Psoas muscle (tissue), 8 donors: ENCODE data around the gene EPS8L3. TPM values are rescaled to one million over a fixed set of nuclear protein-coding genes. Genes with fewer than 3 reads are reported as not detected.

Experiments
- ATAC-seq, 4 donors: fragments of 200-7000 bp; cut with Tn5 transposase; one replicate each; pipeline ENCODE4 v1.9.1; 2020; ENCODE audit warnings: moderate library complexity in 3 of 4, mild to moderate bottlenecking in 2 of 4
- DNase-seq, 2 donors: peaks; one replicate each; pipeline ENCODE4 v3.0.0-alpha.2; 2020
- H3K27ac ChIP-seq: fragments of 200-600 bp; one replicate; pipeline ENCODE4 v1.8.0; 2022
- H3K27me3 ChIP-seq, 3 donors: fragments of 200-600 bp in 1 of 3; one replicate each; pipeline versions ENCODE4 v1.6.1 to v1.8.0; 2013 to 2022; ENCODE audit warnings: low read length in 2 of 3, mild to moderate bottlenecking in 2 of 3, moderate library complexity in 1 of 3; ENCODE audit not compliant: insufficient read depth in 3 of 3
- H3K36me3 ChIP-seq, 2 donors: fragments of 200-600 bp in 1 of 2; one replicate each; pipeline versions ENCODE4 v1.6.1 to v1.8.0; 2013 to 2022; ENCODE audit warnings: low read depth in 1 of 2, mild to moderate bottlenecking in 1 of 2, moderate library complexity in 1 of 2; ENCODE audit not compliant: insufficient read depth in 1 of 2
- H3K4me1 ChIP-seq: fragments of 200-600 bp; one replicate; pipeline ENCODE4 v1.8.0; 2022
- H3K4me3 ChIP-seq: fragments of 200-600 bp; one replicate; pipeline ENCODE4 v1.8.0; 2022; ENCODE audit warnings: mild to moderate bottlenecking
- H3K9me3 ChIP-seq: fragments of 200-600 bp; one replicate; pipeline ENCODE4 v1.8.0; 2022
- WGBS, 3 donors: extraction: QIAGEN DNeasy Blood & Tissue Kit; methylation state at CpG; one replicate each; pipeline versions ENCODE4 v1.1.6 to v1.1.7; 2013; 5-methylcytosine and 5-hydroxymethylcytosine counted together
- intact Hi-C, 2 donors: fragments of 100-400 bp; cut with DNase I; formaldehyde crosslinking; loops; one replicate each; pipeline versions ENCODE4 v1.11.0 to v1.14.2; 2022
- polyA plus RNA-seq, 3 donors: library from polyadenylated mRNA; stranded (reverse); fragments of 200-250 nt; gene quantifications; one replicate each; pipeline ENCODE4 v1.2.3, GENCODE V29; 2013
- total RNA-seq, 4 donors: library from RNA; stranded (reverse); fragmentation: NEBNext Ultra II Directional in 2 of 4; extraction: Animal tissue kit (Norgen Biotek cat#: 25700) in 2 of 4; gene quantifications; one replicate each; pipeline versions ENCODE4 v1.2.1 to v1.2.4, GENCODE V29; 2021 to 2023
- TF ChIP-seq, protein P1 (sequence below): fragments of 200-600 bp; IDR thresholded peaks from one replicate; pipeline ENCODE4 v1.8.0; 2022; ENCODE audit warnings: antibody characterized with exemption
- donor health status: healthy with polysubstance abuse.
- donor health status: DM: no; HTN: no; CAD: no; lungs with moderate emphysema.
- donor health status: Bipolar disorder and iron deficiency.
- donor health status: healthy.
- donor health status: DM: yes; HTN: yes; CAD: no.
- donor health status: DM: no; HTN: no; CAD: no.
- donor health status: DM: no; HTN: no; CAD: no.
- donor health status: DM: yes; HTN: yes; CAD: no.

EPS8L3 gene
- total and polyA plus RNA-seq, 7 donors = 0.03 to 0.64 (median 0.57) TPM; not detected in 4

DNA sequence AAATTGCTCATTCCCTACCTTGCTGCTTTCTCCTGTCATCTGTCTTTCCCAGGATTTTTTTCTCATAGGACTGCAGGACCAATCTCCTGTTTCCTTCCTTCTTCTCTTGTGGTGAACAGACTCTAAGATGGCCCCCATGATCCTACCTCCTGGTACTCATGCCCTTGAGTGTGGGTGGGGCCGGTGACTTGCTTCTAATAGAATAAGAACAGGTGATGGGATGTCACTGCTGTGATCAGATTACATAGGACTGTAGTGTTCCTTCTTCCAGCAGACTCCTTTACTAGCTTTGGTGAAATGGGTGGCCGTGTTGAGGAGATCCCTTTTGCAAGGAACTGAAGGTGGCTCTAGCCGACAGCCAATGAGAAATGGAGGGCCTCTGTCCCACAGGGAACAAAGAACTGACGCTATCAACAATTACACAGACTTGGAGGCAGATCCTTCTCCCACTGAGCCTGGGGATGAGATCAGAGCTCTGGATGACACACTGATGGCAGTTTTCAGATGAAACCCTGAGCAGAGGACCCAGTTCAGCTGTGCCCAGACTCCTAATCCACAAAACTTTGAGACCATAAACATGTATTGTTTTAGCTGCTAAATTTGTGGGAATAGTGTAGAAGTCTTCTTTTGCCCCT, 30.4 kb downstream of the EPS8L3 start:
- TF ChIP-seq, protein P1, sequence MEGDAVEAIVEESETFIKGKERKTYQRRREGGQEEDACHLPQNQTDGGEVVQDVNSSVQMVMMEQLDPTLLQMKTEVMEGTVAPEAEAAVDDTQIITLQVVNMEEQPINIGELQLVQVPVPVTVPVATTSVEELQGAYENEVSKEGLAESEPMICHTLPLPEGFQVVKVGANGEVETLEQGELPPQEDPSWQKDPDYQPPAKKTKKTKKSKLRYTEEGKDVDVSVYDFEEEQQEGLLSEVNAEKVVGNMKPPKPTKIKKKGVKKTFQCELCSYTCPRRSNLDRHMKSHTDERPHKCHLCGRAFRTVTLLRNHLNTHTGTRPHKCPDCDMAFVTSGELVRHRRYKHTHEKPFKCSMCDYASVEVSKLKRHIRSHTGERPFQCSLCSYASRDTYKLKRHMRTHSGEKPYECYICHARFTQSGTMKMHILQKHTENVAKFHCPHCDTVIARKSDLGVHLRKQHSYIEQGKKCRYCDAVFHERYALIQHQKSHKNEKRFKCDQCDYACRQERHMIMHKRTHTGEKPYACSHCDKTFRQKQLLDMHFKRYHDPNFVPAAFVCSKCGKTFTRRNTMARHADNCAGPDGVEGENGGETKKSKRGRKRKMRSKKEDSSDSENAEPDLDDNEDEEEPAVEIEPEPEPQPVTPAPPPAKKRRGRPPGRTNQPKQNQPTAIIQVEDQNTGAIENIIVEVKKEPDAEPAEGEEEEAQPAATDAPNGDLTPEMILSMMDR = no peak

GRCh38 chr1:109732390-109732881, 31.3 kb downstream of the EPS8L3 start:
- Histone ChIP-seq H3K27me3 (no peaks in the 10 kb centered on the region), H3K4me1 (no peaks in the 10 kb centered on the region), H3K36me3 (peaks cover 3 to 20% of the 10 kb centered on the region in 2 donors), H3K4me3 (no peak overlapping the region), H3K27ac (no peak overlapping the region), H3K9me3 (no peaks in the 10 kb centered on the region)
- DNase-seq = no peak
- WGBS, 3 donors = 52 to 84% (median 65%) methylated on average over 3 of the region's 3 CpGs
- intact Hi-C loops = no loop called here
- TF ChIP-seq, protein P1 = no peak
- no peak for ATAC-seq

More for the DNA sequence above, 30.4 kb downstream of the EPS8L3 start:
- WGBS, 3 donors = 67 to 77% (median 75%) methylated on average over 4 of the region's 4 CpGs
- peaks cover 3 to 29% of the 10 kb centered on the region in 2 donors for H3K36me3 ChIP-seq
- no peaks in the 10 kb centered on the region for H3K9me3 ChIP-seq
- intact Hi-C loops = no loop called here
- H3K27ac ChIP-seq = no peak overlapping the region
- peak in 1 of 4 donors; percentile 31 for ATAC-seq
- H3K27me3 ChIP-seq = no peaks in the 10 kb centered on the region
- no peak for DNase-seq
- no peaks in the 10 kb centered on the region for H3K4me1 ChIP-seq
- H3K4me3 ChIP-seq = no peak overlapping the region

DNA sequence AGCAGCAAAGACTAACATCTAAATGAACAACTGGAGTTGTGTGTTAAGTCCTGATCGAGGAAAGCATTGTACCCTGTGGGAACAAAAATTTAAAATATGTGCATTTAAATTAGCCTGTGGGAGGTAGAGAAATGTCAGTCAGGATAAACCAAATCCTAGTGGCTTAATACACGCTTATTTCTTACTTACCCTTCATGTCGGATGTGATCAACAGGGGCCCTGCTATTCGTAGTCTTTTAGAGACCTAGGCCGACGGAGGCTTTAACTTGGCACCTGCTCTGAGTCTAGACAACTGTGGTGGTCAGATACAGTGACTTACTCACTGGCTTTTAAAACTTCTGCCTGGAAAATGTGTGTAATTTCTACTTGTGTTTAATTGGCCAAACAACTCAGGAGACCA, 33.1 kb downstream of the EPS8L3 start:
- no peaks in the 10 kb centered on the region for H3K27me3 ChIP-seq
- no peak overlapping the region for H3K4me3 ChIP-seq
- TF ChIP-seq, protein P1 = no peak
- ATAC-seq (no peak), DNase-seq (no peak)
- H3K36me3 ChIP-seq = peaks cover 3 to 6% of the 10 kb centered on the region in 2 donors
- no peak overlapping the region for H3K27ac ChIP-seq
- WGBS, 3 donors = 60 to 65% (median 64%) methylated on average over 6 of the region's 6 CpGs
- intact Hi-C loops = no loop called here
- no peaks in the 10 kb centered on the region for H3K9me3 ChIP-seq
- H3K4me1 ChIP-seq = no peaks in the 10 kb centered on the region

DNA sequence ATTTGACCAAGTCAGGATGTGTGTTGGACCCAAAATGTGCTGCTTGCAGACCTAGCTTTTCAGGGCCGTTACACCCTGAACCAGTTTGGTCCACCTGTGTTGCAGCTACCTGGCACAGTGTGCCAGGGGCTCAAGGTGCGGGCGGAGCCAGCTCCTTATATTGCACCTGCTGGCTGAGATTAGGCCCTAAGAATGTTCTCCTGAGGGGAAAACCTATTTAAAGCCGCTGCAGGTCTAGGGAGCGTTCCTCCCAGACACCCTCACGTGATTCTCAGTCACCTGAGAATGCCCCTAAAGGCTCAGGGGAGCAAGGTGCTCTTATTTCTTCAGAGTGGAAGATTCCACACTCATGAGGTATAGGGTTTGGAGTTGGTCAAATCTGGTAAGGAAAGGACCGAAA, 34.9 kb downstream of the EPS8L3 start:
- Histone ChIP-seq H3K27ac (no peak overlapping the region), H3K4me3 (no peak overlapping the region), H3K36me3 (no peaks in the 10 kb centered on the region), H3K9me3 (no peaks in the 10 kb centered on the region), H3K4me1 (no peaks in the 10 kb centered on the region), H3K27me3 (no peaks in the 10 kb centered on the region)
- no peak for ATAC-seq
- DNase-seq = no peak
- intact Hi-C loops = no loop called here
- WGBS, 3 donors = 90 to 97% (median 96%) methylated on average over 7 of the region's 7 CpGs
- TF ChIP-seq, protein P1 = no peak
